Testis (tissue), 2 donors: Measurements from ENCODE around the gene ZNF688.

Experiments used
- CTCF ChIP-seq, 3 experiments: fragments of 450-650 bp in 2 of 3; fragments of 200-600 bp in 1 of 3; sonication (generic) in 1 of 3; IDR thresholded peaks; one replicate each; pipeline ENCODE4 v1.5.1; 2016 to 2019; ENCODE audit warnings: antibody characterized with exemption in 3 of 3, mild to moderate bottlenecking in 2 of 3, moderate library complexity in 1 of 3
- POLR2A ChIP-seq: fragments of 450-650 bp; IDR thresholded peaks from one replicate; pipeline ENCODE4 v1.6.1; 2017; ENCODE audit warnings: antibody characterized with exemption, mild to moderate bottlenecking, moderate library complexity

GRCh38 chr16:30562021-30562420 is 9.5 kb downstream of the ZNF688 start:
- TF ChIP-seq CTCF (IDR thresholded peaks at IDR 0.05) = no peak
- no peak for TF ChIP-seq POLR2A
